GM23338 (cell line): ENCODE measurements around the gene TP53I13. TPM values are rescaled to one million over a fixed set of nuclear protein-coding genes. Genes with fewer than 3 reads are reported as not detected.

ENCODE experiments used
- ATAC-seq: fragments of 200-7000 bp; cut with Tn5 transposase; 3 replicates; pipeline ENCODE4 v1.9.1; 2020
- DNase-seq: peaks from one replicate; pipeline ENCODE4 v3.0.0-alpha.2; 2015; ENCODE audit warnings: low spot score
- H2AFZ ChIP-seq: fragments of 200-600 bp; sonication (generic); 2 replicates; pipeline ENCODE4 v1.8.0; 2016; ENCODE audit warnings: antibody characterized with exemption, mild to moderate bottlenecking, moderate library complexity
- H3F3A ChIP-seq: fragments of 200-600 bp; sonication (generic); replicated peaks from 2 replicates; pipeline ENCODE4 v1.8.0; 2017; ENCODE audit warnings: antibody characterized with exemption, mixed run types, low read depth
- H3K27ac ChIP-seq: fragments of 200-600 bp; sonication (generic); 2 replicates; pipeline ENCODE4 v1.6.1; 2016; ENCODE audit warnings: low read depth
- H3K27me3 ChIP-seq: fragments of 200-600 bp; sonication (generic); 2 replicates; pipeline ENCODE4 v1.8.0; 2016; ENCODE audit warnings: mild to moderate bottlenecking, mixed run types, moderate library complexity; ENCODE audit not compliant: insufficient read depth
- H3K36me3 ChIP-seq: fragments of 200-600 bp; sonication (generic); 2 replicates; pipeline ENCODE4 v1.8.0; 2016; ENCODE audit warnings: mild to moderate bottlenecking; ENCODE audit not compliant: insufficient read depth
- H3K4me1 ChIP-seq: fragments of 200-600 bp; sonication (generic); 2 replicates; pipeline ENCODE4 v1.8.0; 2016; ENCODE audit warnings: mild to moderate bottlenecking, moderate library complexity; ENCODE audit not compliant: insufficient read depth
- H3K4me2 ChIP-seq: fragments of 200-600 bp; sonication (generic); 2 replicates; pipeline ENCODE4 v1.7.1; 2017; ENCODE audit warnings: mixed run types
- H3K4me3 ChIP-seq: fragments of 200-600 bp; sonication (generic); 2 replicates; pipeline ENCODE4 v1.6.1; 2016; ENCODE audit warnings: mixed run types
- H3K79me2 ChIP-seq: fragments of 200-600 bp; sonication (generic); replicated peaks from 2 replicates; pipeline ENCODE4 v1.8.0; 2017; ENCODE audit warnings: mild to moderate bottlenecking; ENCODE audit not compliant: insufficient read depth
- H3K9me2 ChIP-seq: fragments of 200-600 bp; sonication (generic); 2 replicates; pipeline ENCODE4 v1.8.0; 2017; ENCODE audit not compliant: insufficient read depth
- H4K20me1 ChIP-seq: fragments of 200-600 bp; sonication (generic); replicated peaks from 2 replicates; pipeline ENCODE4 v1.8.0; 2017; ENCODE audit warnings: mild to moderate bottlenecking; ENCODE audit not compliant: insufficient read depth
- H3K27ac Mint-ChIP-seq: 2 replicates; pipeline ENCODE4 v1.8.0; 2020; ENCODE audit warnings: inconsistent platforms, mild to moderate bottlenecking, moderate library complexity, mixed read lengths
- H3K27me3 Mint-ChIP-seq: 3 replicates; pipeline ENCODE4 v1.8.0; 2022; ENCODE audit warnings: low read depth, mild to moderate bottlenecking, moderate library complexity, mixed read lengths, inconsistent platforms; ENCODE audit not compliant: insufficient read depth, poor library complexity
- H3K36me3 Mint-ChIP-seq: 3 replicates; pipeline ENCODE4 v1.8.0; 2021; ENCODE audit warnings: low read depth, mild to moderate bottlenecking, inconsistent platforms, moderate library complexity, mixed read lengths
- H3K4me1 Mint-ChIP-seq: 3 replicates; pipeline ENCODE4 v1.8.0; 2020; ENCODE audit warnings: mild to moderate bottlenecking, inconsistent platforms, mixed read lengths
- H3K4me3 Mint-ChIP-seq: 3 replicates; pipeline ENCODE4 v1.8.0; 2021; ENCODE audit warnings: moderate library complexity, mild to moderate bottlenecking, inconsistent platforms, mixed read lengths
- H3K9me3 Mint-ChIP-seq: 3 replicates; pipeline ENCODE4 v1.8.0; 2020; ENCODE audit warnings: moderate library complexity, mild to moderate bottlenecking, inconsistent platforms, mixed read lengths
- CREB1 ChIP-seq: fragments of 250-450 bp; sonication (Bioruptor Pico); IDR thresholded peaks from 2 replicates; pipeline ENCODE4 v1.5.0; 2020; ENCODE audit warnings: low read depth, mild to moderate bottlenecking, moderate library complexity
- EZH2 ChIP-seq: fragments of 200-600 bp; sonication (generic); IDR thresholded peaks from one replicate; pipeline ENCODE4 v1.8.0; 2017; ENCODE audit warnings: antibody characterized with exemption, mild to moderate bottlenecking, low read depth; ENCODE audit not compliant: unreplicated experiment
- EZH2phosphoT487 ChIP-seq: fragments of 200-600 bp; sonication (generic); IDR thresholded peaks from one replicate; pipeline ENCODE4 v1.8.1; 2018; ENCODE audit warnings: antibody characterized with exemption; ENCODE audit not compliant: unreplicated experiment
- JUNB ChIP-seq: IDR thresholded peaks from one replicate; pipeline ENCODE4 v1.6.1; 2016; ENCODE audit warnings: antibody characterized with exemption; ENCODE audit not compliant: unreplicated experiment
- NANOG ChIP-seq: IDR thresholded peaks from 2 replicates; pipeline ENCODE4 v1.6.1; 2016; ENCODE audit warnings: antibody characterized with exemption, borderline replicate concordance
- POLR2AphosphoS5 ChIP-seq: IDR thresholded peaks from 2 replicates; pipeline ENCODE4 v1.6.1; 2016; ENCODE audit warnings: antibody characterized with exemption, low read depth
- STAT1 ChIP-seq: IDR thresholded peaks from one replicate; pipeline ENCODE4 v1.6.1; 2016; ENCODE audit warnings: antibody characterized with exemption; ENCODE audit not compliant: unreplicated experiment
- ZNF114 ChIP-seq: fragments of 250-450 bp; sonication (Bioruptor Pico); IDR thresholded peaks from 2 replicates; pipeline ENCODE4 v1.5.0; 2020; ENCODE audit warnings: mild to moderate bottlenecking, moderate library complexity
- ZNF331 ChIP-seq: fragments of 250-450 bp; sonication (Bioruptor Pico); IDR thresholded peaks from 2 replicates; pipeline ENCODE4 v1.5.0; 2020; ENCODE audit warnings: low read depth, mild to moderate bottlenecking, moderate library complexity
- polyA plus RNA-seq: library from polyadenylated mRNA; unstranded; fragments of >200 nt; fragmentation: Nextera tagmentation; extraction: Ambion mirVana; gene quantifications from 2 replicates; pipeline ENCODE4 v1.2.1, GENCODE V29; 2016
- total RNA-seq: library from RNA; depleted of rRNA; stranded (reverse); fragments of >200 nt; shearing (Covaris generic); gene quantifications from 2 replicates; pipeline ENCODE4 v1.2.3, GENCODE V29; 2014
- TF ChIP-seq, protein P1 (sequence below): IDR thresholded peaks from 2 replicates; pipeline ENCODE4 v1.6.1; 2016; ENCODE audit warnings: antibody characterized with exemption
- TF ChIP-seq, protein P2 (sequence below), 2 experiments: fragments of 200-600 bp in 1 of 2; sonication (generic) in 1 of 2; conservative IDR thresholded peaks; 2 replicates each; pipeline versions ENCODE4 v1.5.1 to v1.6.1; 2016 to 2017; ENCODE audit warnings: antibody characterized with exemption in 2 of 2, low read depth in 2 of 2, mild to moderate bottlenecking in 2 of 2, moderate library complexity in 1 of 2
- TF ChIP-seq, protein P3 (sequence below): IDR thresholded peaks from one replicate; pipeline ENCODE4 v1.6.1; 2018; ENCODE audit warnings: antibody characterized with exemption; ENCODE audit not compliant: unreplicated experiment
- TF ChIP-seq, protein P4 (sequence below): fragments of 250-450 bp; sonication (Bioruptor Pico); IDR thresholded peaks from 2 replicates; pipeline ENCODE4 v1.5.0; 2020; ENCODE audit warnings: mild to moderate bottlenecking, moderate library complexity

The TP53I13 gene
- total and polyA plus RNA-seq, 2 experiments from 2014 or later, result 21.0 to 38.9 TPM

DNA sequence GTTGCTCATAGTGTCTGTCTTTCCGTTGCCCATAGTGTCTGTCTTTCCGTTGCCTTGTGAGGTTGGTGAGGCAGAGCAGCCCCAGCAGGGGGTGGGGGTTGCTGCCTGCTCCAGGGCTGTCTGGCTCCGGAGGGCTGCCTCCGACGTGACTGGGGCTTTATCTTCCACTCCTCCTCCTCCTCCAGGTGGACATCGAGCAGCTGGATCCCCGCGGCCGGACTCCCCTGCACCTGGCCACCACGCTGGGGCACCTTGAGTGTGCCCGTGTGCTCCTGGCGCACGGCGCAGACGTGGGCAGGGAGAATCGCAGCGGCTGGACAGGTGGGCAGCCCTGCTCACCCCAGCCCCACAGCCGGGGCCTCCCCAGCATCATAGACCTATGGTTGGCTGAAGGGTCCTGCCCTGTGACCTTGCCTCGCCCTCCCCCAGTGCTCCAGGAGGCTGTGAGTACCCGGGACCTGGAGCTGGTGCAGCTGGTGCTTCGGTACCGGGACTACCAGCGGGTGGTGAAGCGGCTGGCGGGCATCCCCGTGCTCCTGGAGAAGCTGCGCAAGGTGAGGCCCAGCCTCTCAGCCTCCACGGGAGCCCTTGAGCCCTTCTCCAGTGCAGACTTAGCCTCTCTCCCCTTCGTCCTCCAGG lies 39.2 kb downstream of the TP53I13 start:
- no peak for TF ChIP-seq ZNF114 (CRISPR knock-in tag)
- no peak for TF ChIP-seq JUNB
- TF ChIP-seq NANOG, result no peak
- TF ChIP-seq CREB1 (CRISPR knock-in tag), result no peak
- TF ChIP-seq POLR2AphosphoS5, result no peak
- TF ChIP-seq ZNF331 (CRISPR knock-in tag), result no peak
- TF ChIP-seq, protein P1, sequence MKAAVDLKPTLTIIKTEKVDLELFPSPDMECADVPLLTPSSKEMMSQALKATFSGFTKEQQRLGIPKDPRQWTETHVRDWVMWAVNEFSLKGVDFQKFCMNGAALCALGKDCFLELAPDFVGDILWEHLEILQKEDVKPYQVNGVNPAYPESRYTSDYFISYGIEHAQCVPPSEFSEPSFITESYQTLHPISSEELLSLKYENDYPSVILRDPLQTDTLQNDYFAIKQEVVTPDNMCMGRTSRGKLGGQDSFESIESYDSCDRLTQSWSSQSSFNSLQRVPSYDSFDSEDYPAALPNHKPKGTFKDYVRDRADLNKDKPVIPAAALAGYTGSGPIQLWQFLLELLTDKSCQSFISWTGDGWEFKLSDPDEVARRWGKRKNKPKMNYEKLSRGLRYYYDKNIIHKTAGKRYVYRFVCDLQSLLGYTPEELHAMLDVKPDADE, result no peak
- no peak for TF ChIP-seq EZH2phosphoT487
- TF ChIP-seq, protein P2, sequence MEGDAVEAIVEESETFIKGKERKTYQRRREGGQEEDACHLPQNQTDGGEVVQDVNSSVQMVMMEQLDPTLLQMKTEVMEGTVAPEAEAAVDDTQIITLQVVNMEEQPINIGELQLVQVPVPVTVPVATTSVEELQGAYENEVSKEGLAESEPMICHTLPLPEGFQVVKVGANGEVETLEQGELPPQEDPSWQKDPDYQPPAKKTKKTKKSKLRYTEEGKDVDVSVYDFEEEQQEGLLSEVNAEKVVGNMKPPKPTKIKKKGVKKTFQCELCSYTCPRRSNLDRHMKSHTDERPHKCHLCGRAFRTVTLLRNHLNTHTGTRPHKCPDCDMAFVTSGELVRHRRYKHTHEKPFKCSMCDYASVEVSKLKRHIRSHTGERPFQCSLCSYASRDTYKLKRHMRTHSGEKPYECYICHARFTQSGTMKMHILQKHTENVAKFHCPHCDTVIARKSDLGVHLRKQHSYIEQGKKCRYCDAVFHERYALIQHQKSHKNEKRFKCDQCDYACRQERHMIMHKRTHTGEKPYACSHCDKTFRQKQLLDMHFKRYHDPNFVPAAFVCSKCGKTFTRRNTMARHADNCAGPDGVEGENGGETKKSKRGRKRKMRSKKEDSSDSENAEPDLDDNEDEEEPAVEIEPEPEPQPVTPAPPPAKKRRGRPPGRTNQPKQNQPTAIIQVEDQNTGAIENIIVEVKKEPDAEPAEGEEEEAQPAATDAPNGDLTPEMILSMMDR (conservative IDR thresholded peaks at IDR 0.05; ENCODE audit: low read depth in 2 of 2), result no peak
- TF ChIP-seq, protein P3, sequence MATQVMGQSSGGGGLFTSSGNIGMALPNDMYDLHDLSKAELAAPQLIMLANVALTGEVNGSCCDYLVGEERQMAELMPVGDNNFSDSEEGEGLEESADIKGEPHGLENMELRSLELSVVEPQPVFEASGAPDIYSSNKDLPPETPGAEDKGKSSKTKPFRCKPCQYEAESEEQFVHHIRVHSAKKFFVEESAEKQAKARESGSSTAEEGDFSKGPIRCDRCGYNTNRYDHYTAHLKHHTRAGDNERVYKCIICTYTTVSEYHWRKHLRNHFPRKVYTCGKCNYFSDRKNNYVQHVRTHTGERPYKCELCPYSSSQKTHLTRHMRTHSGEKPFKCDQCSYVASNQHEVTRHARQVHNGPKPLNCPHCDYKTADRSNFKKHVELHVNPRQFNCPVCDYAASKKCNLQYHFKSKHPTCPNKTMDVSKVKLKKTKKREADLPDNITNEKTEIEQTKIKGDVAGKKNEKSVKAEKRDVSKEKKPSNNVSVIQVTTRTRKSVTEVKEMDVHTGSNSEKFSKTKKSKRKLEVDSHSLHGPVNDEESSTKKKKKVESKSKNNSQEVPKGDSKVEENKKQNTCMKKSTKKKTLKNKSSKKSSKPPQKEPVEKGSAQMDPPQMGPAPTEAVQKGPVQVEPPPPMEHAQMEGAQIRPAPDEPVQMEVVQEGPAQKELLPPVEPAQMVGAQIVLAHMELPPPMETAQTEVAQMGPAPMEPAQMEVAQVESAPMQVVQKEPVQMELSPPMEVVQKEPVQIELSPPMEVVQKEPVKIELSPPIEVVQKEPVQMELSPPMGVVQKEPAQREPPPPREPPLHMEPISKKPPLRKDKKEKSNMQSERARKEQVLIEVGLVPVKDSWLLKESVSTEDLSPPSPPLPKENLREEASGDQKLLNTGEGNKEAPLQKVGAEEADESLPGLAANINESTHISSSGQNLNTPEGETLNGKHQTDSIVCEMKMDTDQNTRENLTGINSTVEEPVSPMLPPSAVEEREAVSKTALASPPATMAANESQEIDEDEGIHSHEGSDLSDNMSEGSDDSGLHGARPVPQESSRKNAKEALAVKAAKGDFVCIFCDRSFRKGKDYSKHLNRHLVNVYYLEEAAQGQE, result no peak
- TF ChIP-seq EZH2, result no peak
- TF ChIP-seq STAT1, result no peak
- TF ChIP-seq, protein P4, sequence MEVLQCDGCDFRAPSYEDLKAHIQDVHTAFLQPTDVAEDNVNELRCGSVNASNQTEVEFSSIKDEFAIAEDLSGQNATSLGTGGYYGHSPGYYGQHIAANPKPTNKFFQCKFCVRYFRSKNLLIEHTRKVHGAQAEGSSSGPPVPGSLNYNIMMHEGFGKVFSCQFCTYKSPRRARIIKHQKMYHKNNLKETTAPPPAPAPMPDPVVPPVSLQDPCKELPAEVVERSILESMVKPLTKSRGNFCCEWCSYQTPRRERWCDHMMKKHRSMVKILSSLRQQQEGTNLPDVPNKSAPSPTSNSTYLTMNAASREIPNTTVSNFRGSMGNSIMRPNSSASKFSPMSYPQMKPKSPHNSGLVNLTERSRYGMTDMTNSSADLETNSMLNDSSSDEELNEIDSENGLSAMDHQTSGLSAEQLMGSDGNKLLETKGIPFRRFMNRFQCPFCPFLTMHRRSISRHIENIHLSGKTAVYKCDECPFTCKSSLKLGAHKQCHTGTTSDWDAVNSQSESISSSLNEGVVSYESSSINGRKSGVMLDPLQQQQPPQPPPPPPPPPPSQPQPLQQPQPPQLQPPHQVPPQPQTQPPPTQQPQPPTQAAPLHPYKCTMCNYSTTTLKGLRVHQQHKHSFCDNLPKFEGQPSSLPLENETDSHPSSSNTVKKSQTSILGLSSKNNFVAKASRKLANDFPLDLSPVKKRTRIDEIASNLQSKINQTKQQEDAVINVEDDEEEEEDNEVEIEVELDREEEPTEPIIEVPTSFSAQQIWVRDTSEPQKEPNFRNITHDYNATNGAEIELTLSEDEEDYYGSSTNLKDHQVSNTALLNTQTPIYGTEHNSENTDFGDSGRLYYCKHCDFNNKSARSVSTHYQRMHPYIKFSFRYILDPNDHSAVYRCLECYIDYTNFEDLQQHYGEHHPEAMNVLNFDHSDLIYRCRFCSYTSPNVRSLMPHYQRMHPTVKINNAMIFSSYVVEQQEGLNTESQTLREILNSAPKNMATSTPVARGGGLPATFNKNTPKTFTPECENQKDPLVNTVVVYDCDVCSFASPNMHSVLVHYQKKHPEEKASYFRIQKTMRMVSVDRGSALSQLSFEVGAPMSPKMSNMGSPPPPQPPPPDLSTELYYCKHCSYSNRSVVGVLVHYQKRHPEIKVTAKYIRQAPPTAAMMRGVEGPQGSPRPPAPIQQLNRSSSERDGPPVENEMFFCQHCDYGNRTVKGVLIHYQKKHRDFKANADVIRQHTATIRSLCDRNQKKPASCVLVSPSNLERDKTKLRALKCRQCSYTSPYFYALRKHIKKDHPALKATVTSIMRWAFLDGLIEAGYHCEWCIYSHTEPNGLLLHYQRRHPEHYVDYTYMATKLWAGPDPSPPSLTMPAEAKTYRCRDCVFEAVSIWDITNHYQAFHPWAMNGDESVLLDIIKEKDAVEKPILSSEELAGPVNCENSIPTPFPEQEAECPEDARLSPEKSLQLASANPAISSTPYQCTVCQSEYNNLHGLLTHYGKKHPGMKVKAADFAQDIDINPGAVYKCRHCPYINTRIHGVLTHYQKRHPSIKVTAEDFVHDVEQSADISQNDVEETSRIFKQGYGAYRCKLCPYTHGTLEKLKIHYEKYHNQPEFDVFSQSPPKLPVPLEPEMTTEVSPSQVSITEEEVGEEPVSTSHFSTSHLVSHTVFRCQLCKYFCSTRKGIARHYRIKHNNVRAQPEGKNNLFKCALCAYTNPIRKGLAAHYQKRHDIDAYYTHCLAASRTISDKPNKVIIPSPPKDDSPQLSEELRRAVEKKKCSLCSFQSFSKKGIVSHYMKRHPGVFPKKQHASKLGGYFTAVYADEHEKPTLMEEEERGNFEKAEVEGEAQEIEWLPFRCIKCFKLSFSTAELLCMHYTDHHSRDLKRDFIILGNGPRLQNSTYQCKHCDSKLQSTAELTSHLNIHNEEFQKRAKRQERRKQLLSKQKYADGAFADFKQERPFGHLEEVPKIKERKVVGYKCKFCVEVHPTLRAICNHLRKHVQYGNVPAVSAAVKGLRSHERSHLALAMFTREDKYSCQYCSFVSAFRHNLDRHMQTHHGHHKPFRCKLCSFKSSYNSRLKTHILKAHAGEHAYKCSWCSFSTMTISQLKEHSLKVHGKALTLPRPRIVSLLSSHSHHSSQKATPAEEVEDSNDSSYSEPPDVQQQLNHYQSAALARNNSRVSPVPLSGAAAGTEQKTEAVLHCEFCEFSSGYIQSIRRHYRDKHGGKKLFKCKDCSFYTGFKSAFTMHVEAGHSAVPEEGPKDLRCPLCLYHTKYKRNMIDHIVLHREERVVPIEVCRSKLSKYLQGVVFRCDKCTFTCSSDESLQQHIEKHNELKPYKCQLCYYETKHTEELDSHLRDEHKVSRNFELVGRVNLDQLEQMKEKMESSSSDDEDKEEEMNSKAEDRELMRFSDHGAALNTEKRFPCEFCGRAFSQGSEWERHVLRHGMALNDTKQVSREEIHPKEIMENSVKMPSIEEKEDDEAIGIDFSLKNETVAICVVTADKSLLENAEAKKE (CRISPR knock-in tag), result no peak
- no peak overlapping the region for H3K4me2 ChIP-seq
- H3K27ac ChIP-seq, result no peak overlapping the region
- Mint-ChIP-seq H3K4me3 (no peak overlapping the region), H3K9me3 (no peaks in the 10 kb centered on the region; the same call in 2 of the 3 replicates), H3K27ac (no peak overlapping the region), H3K36me3 (peaks cover 4% of the 10 kb centered on the region; the same call in 2 of the 3 replicates), H3K27me3 (peaks cover 6% of the 10 kb centered on the region), H3K4me1 (peaks cover 3% of the 10 kb centered on the region; the same call in 2 of the 3 replicates)
- H3K79me2 ChIP-seq, result peaks cover 18% of the 10 kb centered on the region
- no peak for DNase-seq
- peaks cover 7% of the 10 kb centered on the region; the same call in 1 of the 2 replicates for H4K20me1 ChIP-seq
- H3K4me3 ChIP-seq, result no peak overlapping the region
- H3K4me1 ChIP-seq, result no peaks in the 10 kb centered on the region
- peaks cover under 1% of the 10 kb centered on the region; the same call in 1 of the 2 replicates for H3K27me3 ChIP-seq
- no peaks in the 10 kb centered on the region for H3K9me2 ChIP-seq
- no peaks in the 10 kb centered on the region for H3F3A ChIP-seq
- no peak for ATAC-seq
- H2AFZ ChIP-seq, result no peak overlapping the region
- no peaks in the 10 kb centered on the region; the same call in 1 of the 2 replicates for H3K36me3 ChIP-seq
